Endothelial cell (in vitro differentiated cells): ENCODE data around the gene POP4. TPM values are rescaled to one million over a fixed set of nuclear protein-coding genes. Genes with fewer than 3 reads are reported as not detected.
"Not testable (repeated sequence)": the region's sequence is repeated elsewhere in the genome, so short reads cannot be mapped to it uniquely, and the experiment has no call there.

Experiments used
- DNase-seq: peaks from one replicate; pipeline ENCODE4 v3.0.0; 2021; ENCODE audit warnings: low spot score
- H3K27ac Mint-ChIP-seq: one replicate; pipeline ENCODE4 v1.8.0; 2021; ENCODE audit warnings: mixed read lengths, inconsistent platforms; ENCODE audit not compliant: unreplicated experiment
- H3K27me3 Mint-ChIP-seq: one replicate; pipeline ENCODE4 v1.8.0; 2021; ENCODE audit warnings: mild to moderate bottlenecking, moderate library complexity, mixed read lengths, inconsistent platforms; ENCODE audit not compliant: unreplicated experiment
- H3K36me3 Mint-ChIP-seq: one replicate; pipeline ENCODE4 v1.8.0; 2021; ENCODE audit warnings: mild to moderate bottlenecking, low read depth, mixed read lengths, inconsistent platforms; ENCODE audit not compliant: unreplicated experiment
- H3K4me1 Mint-ChIP-seq: one replicate; pipeline ENCODE4 v1.8.0; 2021; ENCODE audit warnings: mild to moderate bottlenecking, mixed read lengths, inconsistent platforms; ENCODE audit not compliant: unreplicated experiment
- H3K4me3 Mint-ChIP-seq: one replicate; pipeline ENCODE4 v1.8.0; 2021; ENCODE audit warnings: mild to moderate bottlenecking, mixed read lengths, inconsistent platforms; ENCODE audit not compliant: unreplicated experiment
- H3K9me3 Mint-ChIP-seq: one replicate; pipeline ENCODE4 v1.8.0; 2021; ENCODE audit warnings: mixed read lengths, inconsistent platforms; ENCODE audit not compliant: unreplicated experiment
- CTCF ChIP-seq: fragments of 200-600 bp; sonication (generic); IDR thresholded peaks from one replicate; pipeline ENCODE4 v1.5.0; 2021; ENCODE audit warnings: antibody characterized with exemption; ENCODE audit not compliant: unreplicated experiment
- long read RNA-seq: library from polyadenylated mRNA; unstranded; transcript quantifications from one replicate; pipeline ENCODE4 v2.0.0, GENCODE V29; 2020; ENCODE audit not compliant: unreplicated experiment
- total RNA-seq: library from RNA; stranded (reverse); fragmentation: NEBNext Ultra II Directional; extraction: Animal tissue kit (Norgen Biotek cat#: 25700); gene quantifications from one replicate; pipeline ENCODE4 v1.2.1, GENCODE V29; 2021; ENCODE audit not compliant: unreplicated experiment

The POP4 gene
- 48.8 TPM for total RNA-seq
- long read RNA-seq, transcript POP4-202 (7 exons, 3,385 nt): major isoform, 25 of 29 reads
- long read RNA-seq, partial matches to known transcripts: 2 of 29 reads
- long read RNA-seq, other reads (novel, unspliced or antisense): 2 of 29 reads

- peak; percentile 97 for DNase-seq
- H3K27ac Mint-ChIP-seq: peak within 1 kb of the TSS; percentile 100
- peak within 1 kb of the TSS; percentile 100 for H3K4me3 Mint-ChIP-seq
- no peaks in the 10 kb centered on the region for H3K9me3 Mint-ChIP-seq
- H3K4me1 Mint-ChIP-seq: peaks cover 14% of the 10 kb centered on the region
- peaks cover 16% of the 10 kb centered on the region for H3K27me3 Mint-ChIP-seq
- TF ChIP-seq CTCF: no peak
- peaks cover 9% of the 10 kb centered on the region for H3K36me3 Mint-ChIP-seq
These were observed at the start of gene POP4 for GRCh38 chr19:29605653-29606419. POP4 (plus strand) TSS chr19:29606283; CDS start chr19:29606319, 36 bp downstream.

- H3K36me3 Mint-ChIP-seq, H3K4me3 Mint-ChIP-seq, H3K27ac Mint-ChIP-seq, DNase-seq, H3K9me3 Mint-ChIP-seq, H3K27me3 Mint-ChIP-seq: not testable (repeated sequence)
- H3K4me1 Mint-ChIP-seq: peaks cover 11% of the 10 kb centered on the region
These were observed 47.0 kb upstream of the POP4 start for GRCh38 chr19:29559110-29559509.

GRCh38 chr19:29559743-29560142 lies 46.3 kb upstream of the POP4 start:
- no peak for TF ChIP-seq CTCF

GRCh38 chr19:29560313-29561075 lies 45.6 kb upstream of the POP4 start:
- no peak overlapping the region for H3K27ac Mint-ChIP-seq
- H3K4me3 Mint-ChIP-seq: no peak overlapping the region
- H3K27me3 Mint-ChIP-seq: peaks cover 3% of the 10 kb centered on the region
- no peak for DNase-seq
- TF ChIP-seq CTCF: no peak
- H3K9me3 Mint-ChIP-seq: peaks cover 4% of the 10 kb centered on the region
- peaks cover 11% of the 10 kb centered on the region for H3K4me1 Mint-ChIP-seq
- no peaks in the 10 kb centered on the region for H3K36me3 Mint-ChIP-seq

More at GRCh38 chr19:29559743-29560142, 46.3 kb upstream of the POP4 start:
- Mint-ChIP-seq H3K9me3 (peaks cover 4% of the 10 kb centered on the region), H3K4me3 (no peak overlapping the region), H3K4me1 (peaks cover 11% of the 10 kb centered on the region), H3K27me3 (peaks cover 3% of the 10 kb centered on the region), H3K36me3 (peaks cover 4% of the 10 kb centered on the region), H3K27ac (no peak overlapping the region)
- DNase-seq: no peak

- no peak for DNase-seq
- TF ChIP-seq CTCF: no peak
- Mint-ChIP-seq H3K4me3 (no peak overlapping the region), H3K4me1 (peaks cover 1% of the 10 kb centered on the region), H3K27me3 (peaks cover 3% of the 10 kb centered on the region), H3K27ac (no peak overlapping the region), H3K36me3 (no peaks in the 10 kb centered on the region), H3K9me3 (peaks cover 4% of the 10 kb centered on the region)
These were observed 44.5 kb upstream of the POP4 start for GRCh38 chr19:29561601-29562000.
